Measurements from ENCODE around the gene TRIM66. TPM values are rescaled to one million over a fixed set of nuclear protein-coding genes. Genes with fewer than 3 reads are reported as not detected.

Gene TRIM66
- total and polyA plus RNA-seq, 2 experiments from 2014 or later, result 1.4 to 4.7 TPM

DNA sequence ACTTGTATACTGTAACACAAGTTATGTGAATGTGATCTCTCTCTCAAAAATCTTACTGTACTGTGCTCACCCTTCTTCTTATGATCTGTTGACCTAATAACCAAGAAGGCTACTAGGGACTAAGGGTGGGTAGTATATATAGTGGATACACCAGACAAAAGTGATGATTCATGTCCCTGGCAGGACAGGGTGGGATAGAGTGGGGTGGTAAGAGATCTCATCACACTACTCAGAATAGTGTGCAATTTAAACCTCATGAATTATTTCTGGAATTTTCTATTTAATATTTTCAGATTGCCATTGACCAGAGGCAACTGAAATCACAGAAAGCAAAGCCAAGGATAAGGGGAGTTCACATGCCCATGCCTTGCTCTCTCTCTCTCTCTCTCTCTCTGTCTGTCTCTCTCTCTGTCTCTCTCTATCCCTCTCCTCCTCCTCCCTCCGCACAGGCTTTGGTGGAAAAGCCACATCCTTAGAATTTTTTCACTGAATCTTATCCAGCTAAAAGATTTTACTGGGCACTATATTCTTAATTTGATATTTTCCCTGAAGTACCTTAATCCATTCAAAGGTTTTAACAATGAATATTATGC lies 76.4 kb downstream of the TRIM66 start:
- Histone ChIP-seq H3K4me2 (no peak overlapping the region), H3K4me3 (no peak overlapping the region), H3K27ac (no peak overlapping the region), H4K20me1 (ENCODE audit: insufficient read depth, poor library complexity, severe bottlenecking) (no peaks in the 10 kb centered on the region), H3K9me3 (ENCODE audit: low read depth) (no peaks in the 10 kb centered on the region), H3K4me1 (ENCODE audit: insufficient read depth) (no peaks in the 10 kb centered on the region), H3K9me2 (replicated peaks; ENCODE audit: insufficient read depth) (no peaks in the 10 kb centered on the region), H2AFZ (no peak overlapping the region), H3K27me3 (no peaks in the 10 kb centered on the region), H3K36me3 (replicated peaks; ENCODE audit: insufficient read depth, low read depth) (no peaks in the 10 kb centered on the region), H3K79me2 (no peaks in the 10 kb centered on the region)
- DNase-seq (ENCODE audit: low spot score), result no peak
- WGBS (ENCODE audit: low lambda C conversion rate, missing lambda C conversion rate), result 85% methylated on average over 1 of the region's 1 CpG
- TF ChIP-seq EZH2 (IDR thresholded peaks at IDR 0.05; ENCODE audit: borderline replicate concordance) (no peak), EZH2phosphoT487 (IDR thresholded peaks at IDR 0.05; ENCODE audit: low read depth, severe bottlenecking, unreplicated experiment) (no peak)
- TF ChIP-seq, protein P1, sequence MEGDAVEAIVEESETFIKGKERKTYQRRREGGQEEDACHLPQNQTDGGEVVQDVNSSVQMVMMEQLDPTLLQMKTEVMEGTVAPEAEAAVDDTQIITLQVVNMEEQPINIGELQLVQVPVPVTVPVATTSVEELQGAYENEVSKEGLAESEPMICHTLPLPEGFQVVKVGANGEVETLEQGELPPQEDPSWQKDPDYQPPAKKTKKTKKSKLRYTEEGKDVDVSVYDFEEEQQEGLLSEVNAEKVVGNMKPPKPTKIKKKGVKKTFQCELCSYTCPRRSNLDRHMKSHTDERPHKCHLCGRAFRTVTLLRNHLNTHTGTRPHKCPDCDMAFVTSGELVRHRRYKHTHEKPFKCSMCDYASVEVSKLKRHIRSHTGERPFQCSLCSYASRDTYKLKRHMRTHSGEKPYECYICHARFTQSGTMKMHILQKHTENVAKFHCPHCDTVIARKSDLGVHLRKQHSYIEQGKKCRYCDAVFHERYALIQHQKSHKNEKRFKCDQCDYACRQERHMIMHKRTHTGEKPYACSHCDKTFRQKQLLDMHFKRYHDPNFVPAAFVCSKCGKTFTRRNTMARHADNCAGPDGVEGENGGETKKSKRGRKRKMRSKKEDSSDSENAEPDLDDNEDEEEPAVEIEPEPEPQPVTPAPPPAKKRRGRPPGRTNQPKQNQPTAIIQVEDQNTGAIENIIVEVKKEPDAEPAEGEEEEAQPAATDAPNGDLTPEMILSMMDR (IDR thresholded peaks at IDR 0.05; ENCODE audit: poor library complexity), result no peak

DNA sequence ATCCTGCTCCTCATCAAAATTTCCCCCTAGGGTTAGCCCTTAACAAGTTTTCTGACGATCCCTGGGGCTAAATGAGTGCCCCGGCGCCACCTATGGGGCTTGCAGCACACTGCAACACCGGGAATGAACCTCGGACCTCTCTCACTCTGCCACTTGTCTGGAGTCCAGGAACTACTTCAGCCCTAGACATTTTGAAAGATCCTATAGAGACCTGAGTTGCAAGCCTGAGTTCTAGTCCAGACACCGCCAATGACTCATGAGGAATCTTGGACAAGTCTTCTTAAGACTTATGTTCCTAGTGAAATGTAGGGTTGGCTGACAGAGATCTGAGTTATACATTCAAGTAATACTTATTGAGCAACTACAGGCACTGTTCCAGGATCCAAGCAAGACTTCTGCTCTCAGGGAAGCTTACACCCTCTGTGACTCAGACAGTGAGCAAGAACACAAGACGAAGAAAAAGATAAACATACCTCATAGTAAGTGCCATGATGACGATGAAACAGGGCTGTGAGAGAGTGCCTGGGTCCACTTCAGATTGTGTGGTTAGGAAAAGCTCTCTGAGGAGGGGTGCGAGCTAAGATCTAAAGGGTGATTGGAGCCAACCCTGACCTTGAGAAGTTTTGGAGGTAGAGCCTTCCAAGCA lies 78.3 kb downstream of the TRIM66 start:
- Histone ChIP-seq H3K27ac (peak overlapping the region; percentile 65), H3K4me2 (no peak overlapping the region)
- WGBS (ENCODE audit: low lambda C conversion rate, missing lambda C conversion rate), result 23% methylated on average over 9 of the region's 9 CpGs

DNA sequence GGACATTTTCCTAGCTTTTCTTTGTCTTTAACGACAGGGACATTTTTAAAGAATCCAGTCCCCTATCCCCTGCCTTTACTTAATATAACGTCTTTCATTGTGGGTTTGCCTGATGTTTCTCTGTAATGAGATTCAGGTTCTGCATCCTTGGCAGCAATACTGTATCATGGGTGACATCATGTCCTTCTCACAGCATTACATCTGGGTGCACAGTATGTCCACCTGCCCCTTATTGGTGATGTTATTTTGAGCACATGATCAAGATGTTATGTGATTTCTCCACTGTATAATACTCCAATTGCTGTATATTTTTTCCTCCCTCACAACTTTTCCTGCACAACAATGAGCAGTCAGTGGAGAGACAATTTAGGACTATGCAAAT lies 78.8 kb downstream of the TRIM66 start:
- Histone ChIP-seq H3K9me3 (ENCODE audit: low read depth) (no peaks in the 10 kb centered on the region), H3K4me3 (no peak overlapping the region), H2AFZ (no peak overlapping the region), H3K4me2 (no peak overlapping the region), H3K9me2 (replicated peaks; ENCODE audit: insufficient read depth) (no peaks in the 10 kb centered on the region), H3K79me2 (no peaks in the 10 kb centered on the region), H3K36me3 (replicated peaks; ENCODE audit: insufficient read depth, low read depth) (no peaks in the 10 kb centered on the region), H3K27me3 (no peaks in the 10 kb centered on the region), H3K27ac (no peak overlapping the region), H3K4me1 (ENCODE audit: insufficient read depth) (no peaks in the 10 kb centered on the region), H4K20me1 (ENCODE audit: insufficient read depth, poor library complexity, severe bottlenecking) (no peaks in the 10 kb centered on the region)
- TF ChIP-seq EZH2phosphoT487 (IDR thresholded peaks at IDR 0.05; ENCODE audit: low read depth, severe bottlenecking, unreplicated experiment) (no peak), EZH2 (IDR thresholded peaks at IDR 0.05; ENCODE audit: borderline replicate concordance) (no peak)
- TF ChIP-seq, protein P1 (IDR thresholded peaks at IDR 0.05; ENCODE audit: poor library complexity), result no peak
- 90% methylated on average over 2 of the region's 2 CpGs for WGBS (ENCODE audit: low lambda C conversion rate, missing lambda C conversion rate)
- DNase-seq (ENCODE audit: low spot score), result no peak

More for the DNA sequence above, 78.3 kb downstream of the TRIM66 start:
- DNase-seq (ENCODE audit: low spot score), result peak; percentile 84
- H3K79me2 ChIP-seq, result no peaks in the 10 kb centered on the region
- H4K20me1 ChIP-seq (ENCODE audit: insufficient read depth, poor library complexity, severe bottlenecking), result no peaks in the 10 kb centered on the region
- no peaks in the 10 kb centered on the region for H3K9me2 ChIP-seq (replicated peaks; ENCODE audit: insufficient read depth)
- H3K27me3 ChIP-seq, result no peaks in the 10 kb centered on the region
- H2AFZ ChIP-seq, result no peak overlapping the region
- no peak for TF ChIP-seq EZH2 (IDR thresholded peaks at IDR 0.05; ENCODE audit: borderline replicate concordance)
- TF ChIP-seq EZH2phosphoT487 (IDR thresholded peaks at IDR 0.05; ENCODE audit: low read depth, severe bottlenecking, unreplicated experiment), result no peak
- TF ChIP-seq, protein P1 (IDR thresholded peaks at IDR 0.05; ENCODE audit: poor library complexity), result peak; percentile 54
- no peaks in the 10 kb centered on the region for H3K4me1 ChIP-seq (ENCODE audit: insufficient read depth)
- H3K9me3 ChIP-seq (ENCODE audit: low read depth), result no peaks in the 10 kb centered on the region
- no peaks in the 10 kb centered on the region for H3K36me3 ChIP-seq (replicated peaks; ENCODE audit: insufficient read depth, low read depth)
- no peak overlapping the region for H3K4me3 ChIP-seq

All from hepatocyte (in vitro differentiated cells).